ENCODE results near the gene GATAD2A.
"Not testable (repeated sequence)": the region's sequence is repeated elsewhere in the genome, so short reads cannot be mapped to it uniquely, and the experiment has no call there.

GATAD2A gene

DNA sequence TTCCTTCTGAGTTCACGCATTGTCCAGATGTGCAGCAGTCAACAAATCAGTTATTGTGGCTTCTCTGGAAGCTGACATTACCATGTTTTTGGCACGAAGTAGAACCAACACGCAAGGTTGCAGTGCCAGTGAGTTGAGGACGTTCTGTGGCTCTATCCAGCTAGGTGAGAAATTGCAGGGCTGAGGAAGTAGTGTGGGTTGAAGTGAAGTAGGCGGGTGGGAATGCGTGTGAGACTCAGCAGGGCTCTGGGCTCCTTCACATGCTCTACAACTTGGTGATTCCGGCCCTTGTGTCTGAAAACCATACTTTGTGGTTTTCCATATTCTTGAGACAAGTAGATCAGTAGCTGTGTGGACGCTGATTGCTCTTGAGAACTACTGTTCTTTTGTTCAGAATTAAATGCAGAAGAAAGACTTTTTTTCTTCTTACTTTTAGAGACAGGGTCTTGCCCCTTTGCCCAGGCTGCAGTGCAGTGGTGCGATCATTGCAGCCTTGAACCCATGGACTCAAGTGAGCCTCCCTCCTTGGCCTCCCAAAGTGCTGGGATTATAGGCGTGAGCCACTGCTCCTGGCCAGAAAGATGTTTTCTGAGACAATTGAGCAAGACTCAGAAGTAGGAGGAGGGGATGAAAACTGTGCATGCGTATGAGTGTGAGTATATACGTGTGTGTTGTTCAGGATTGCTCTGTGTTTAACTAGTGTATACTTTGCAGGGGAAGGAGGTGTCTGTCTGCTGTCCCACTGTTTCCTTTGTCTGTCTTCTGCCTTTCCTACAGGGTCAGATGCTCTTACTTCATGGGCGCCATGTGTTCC is 46.2 kb downstream of the GATAD2A start:
- Mint-ChIP-seq H3K9me3 (no peaks in the 10 kb centered on the region), H3K4me1 (peaks cover 50% of the 10 kb centered on the region), H3K4me3 (no peak overlapping the region), H3K27me3 (ENCODE audit: low read depth) (no peaks in the 10 kb centered on the region), H3K36me3 (ENCODE audit: low read depth) (no peaks in the 10 kb centered on the region), H3K27ac (peak overlapping the region; percentile 22 to 69 (median 59))
- TF ChIP-seq, protein P1, sequence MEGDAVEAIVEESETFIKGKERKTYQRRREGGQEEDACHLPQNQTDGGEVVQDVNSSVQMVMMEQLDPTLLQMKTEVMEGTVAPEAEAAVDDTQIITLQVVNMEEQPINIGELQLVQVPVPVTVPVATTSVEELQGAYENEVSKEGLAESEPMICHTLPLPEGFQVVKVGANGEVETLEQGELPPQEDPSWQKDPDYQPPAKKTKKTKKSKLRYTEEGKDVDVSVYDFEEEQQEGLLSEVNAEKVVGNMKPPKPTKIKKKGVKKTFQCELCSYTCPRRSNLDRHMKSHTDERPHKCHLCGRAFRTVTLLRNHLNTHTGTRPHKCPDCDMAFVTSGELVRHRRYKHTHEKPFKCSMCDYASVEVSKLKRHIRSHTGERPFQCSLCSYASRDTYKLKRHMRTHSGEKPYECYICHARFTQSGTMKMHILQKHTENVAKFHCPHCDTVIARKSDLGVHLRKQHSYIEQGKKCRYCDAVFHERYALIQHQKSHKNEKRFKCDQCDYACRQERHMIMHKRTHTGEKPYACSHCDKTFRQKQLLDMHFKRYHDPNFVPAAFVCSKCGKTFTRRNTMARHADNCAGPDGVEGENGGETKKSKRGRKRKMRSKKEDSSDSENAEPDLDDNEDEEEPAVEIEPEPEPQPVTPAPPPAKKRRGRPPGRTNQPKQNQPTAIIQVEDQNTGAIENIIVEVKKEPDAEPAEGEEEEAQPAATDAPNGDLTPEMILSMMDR (IDR thresholded peaks at IDR 0.05; ENCODE audit: unreplicated experiment in 3 of 3) = no peak

DNA sequence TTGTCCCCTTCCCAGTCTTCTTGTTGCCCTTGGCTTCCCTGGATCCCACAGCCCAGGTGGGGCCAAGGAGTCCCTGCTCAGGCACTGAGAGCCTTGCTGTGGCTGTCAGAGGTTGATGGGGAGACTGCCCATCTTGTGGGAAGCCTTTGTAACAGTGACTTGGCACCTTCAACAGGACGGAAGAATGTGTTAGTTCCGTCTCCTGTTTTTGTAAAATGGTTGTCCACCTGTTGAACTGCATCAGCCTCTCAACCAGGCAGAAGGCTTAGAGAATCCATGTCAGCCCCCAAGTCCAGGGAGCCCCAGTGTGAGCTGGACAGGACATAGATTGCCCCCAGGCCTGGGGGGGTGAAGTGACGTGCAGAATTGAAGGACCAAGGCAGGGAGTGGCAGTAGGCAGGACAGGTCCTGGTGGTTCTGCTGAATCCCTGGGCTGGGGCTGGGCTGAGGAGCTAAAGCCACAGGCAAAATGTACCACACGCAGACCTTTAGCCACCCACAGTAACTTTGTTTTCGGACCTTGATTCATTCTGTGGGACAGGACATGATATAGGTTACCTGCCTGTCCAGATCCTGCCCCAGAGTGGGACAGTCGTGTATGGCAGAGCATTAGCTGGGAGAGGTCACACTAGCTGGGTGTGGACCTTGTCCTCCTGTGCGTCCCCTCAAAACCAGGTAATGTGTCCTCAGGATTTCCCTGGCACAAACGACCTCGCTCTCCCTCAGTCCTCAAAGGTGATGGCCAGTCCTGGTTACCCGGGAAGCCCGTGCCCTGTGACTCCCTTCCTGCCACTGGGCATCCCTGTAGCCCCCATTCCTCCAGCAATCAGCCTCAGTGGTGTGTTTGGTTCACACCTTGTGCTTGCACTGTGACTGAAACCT is 47.0 kb downstream of the GATAD2A start:
- Mint-ChIP-seq H3K36me3 (ENCODE audit: low read depth) (no peaks in the 10 kb centered on the region), H3K9me3 (no peaks in the 10 kb centered on the region), H3K4me3 (no peak overlapping the region), H3K27ac (peak overlapping the region; percentile 30 to 69 (median 66)), H3K4me1 (peaks cover 41% of the 10 kb centered on the region), H3K27me3 (ENCODE audit: low read depth) (no peaks in the 10 kb centered on the region)
- TF ChIP-seq, protein P1 (IDR thresholded peaks at IDR 0.05; ENCODE audit: unreplicated experiment in 3 of 3) = no peak

DNA sequence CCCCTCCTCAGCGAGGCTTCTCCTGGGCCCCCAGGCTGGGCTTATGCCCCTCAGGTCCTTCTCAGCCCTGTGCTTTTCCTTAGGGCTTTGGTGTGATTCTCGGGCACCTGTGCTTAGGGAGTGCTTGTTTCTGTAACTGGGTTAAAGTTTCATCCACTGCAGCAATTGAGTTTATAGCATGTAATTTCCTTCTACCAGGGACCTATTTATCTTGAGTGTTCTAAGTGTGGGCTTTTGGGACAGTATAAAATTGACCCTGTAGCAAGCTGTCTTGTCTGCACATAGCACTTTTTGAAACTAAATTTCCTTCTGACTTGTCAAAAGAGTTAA is 47.6 kb downstream of the GATAD2A start:
- no peak overlapping the region for H3K4me3 Mint-ChIP-seq
- H3K36me3 Mint-ChIP-seq (ENCODE audit: low read depth) = peaks cover under 1% of the 10 kb centered on the region
- H3K4me1 Mint-ChIP-seq = peaks cover 41% of the 10 kb centered on the region
- no peaks in the 10 kb centered on the region for H3K27me3 Mint-ChIP-seq (ENCODE audit: low read depth)
- no peaks in the 10 kb centered on the region for H3K9me3 Mint-ChIP-seq
- peak overlapping the region; percentile 30 to 66 (median 54) for H3K27ac Mint-ChIP-seq
- TF ChIP-seq, protein P1 (IDR thresholded peaks at IDR 0.05; ENCODE audit: unreplicated experiment in 3 of 3) = no peak

DNA sequence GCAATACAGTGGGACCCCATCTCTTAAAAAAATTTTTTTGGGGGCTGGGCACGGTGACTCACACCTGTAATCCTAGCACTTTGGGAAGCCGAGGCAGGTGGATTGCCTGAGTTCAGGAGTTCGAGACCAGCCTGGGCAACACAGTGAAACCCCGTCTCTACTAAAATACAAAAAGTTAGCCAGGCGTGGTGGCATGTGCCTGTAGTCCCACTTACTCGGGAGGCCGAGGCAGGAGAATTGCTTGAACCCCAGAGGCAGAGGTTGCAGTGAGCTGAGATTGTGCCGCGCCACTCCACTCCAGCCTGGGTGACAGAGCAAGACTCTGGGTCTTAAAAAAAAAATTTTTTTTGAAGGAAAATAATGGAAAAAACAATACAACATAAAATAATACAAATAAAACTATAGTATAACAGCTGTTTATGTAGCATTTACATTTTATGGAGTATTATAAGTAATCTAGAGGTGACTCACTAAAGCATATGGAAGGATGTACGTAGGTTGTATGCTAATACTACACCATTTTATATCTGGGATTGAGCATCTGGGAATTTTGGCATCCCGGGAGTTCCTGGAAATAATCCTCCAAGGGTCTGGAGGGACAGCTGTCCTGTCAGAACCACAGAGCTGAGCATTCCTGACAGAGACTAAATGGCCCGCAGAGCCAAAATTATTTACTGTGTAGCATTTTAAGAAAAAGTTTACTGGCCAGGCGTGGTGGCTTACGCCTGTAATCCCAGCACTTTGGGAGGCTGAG is 49.9 kb downstream of the GATAD2A start:
- H3K4me1 Mint-ChIP-seq = peaks cover 51% of the 10 kb centered on the region
- H3K9me3 Mint-ChIP-seq; H3K4me3 Mint-ChIP-seq; H3K36me3 Mint-ChIP-seq (ENCODE audit: low read depth); H3K27ac Mint-ChIP-seq; H3K27me3 Mint-ChIP-seq (ENCODE audit: low read depth): not testable (repeated sequence)

DNA sequence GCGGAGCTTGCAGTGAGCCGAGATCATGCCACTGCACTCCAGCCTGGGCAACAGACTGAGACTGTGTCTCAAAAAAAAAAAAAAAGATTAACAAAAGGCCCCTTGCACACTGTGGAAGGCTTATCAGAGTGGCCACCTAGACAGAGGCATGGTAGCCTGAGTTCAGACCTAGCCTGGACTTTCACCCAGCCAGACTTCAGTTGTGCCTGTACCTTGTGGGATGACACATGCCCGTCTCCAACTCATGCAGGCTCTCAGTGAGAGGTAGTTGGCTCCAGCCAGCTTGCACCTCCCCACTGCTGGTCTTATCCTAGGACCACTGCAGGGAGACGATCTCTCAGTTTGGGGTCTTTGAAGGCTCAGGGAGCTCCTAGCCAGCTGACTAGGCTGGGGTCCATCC is 52.2 kb downstream of the GATAD2A start:
- TF ChIP-seq, protein P1 (IDR thresholded peaks at IDR 0.05; ENCODE audit: unreplicated experiment in 3 of 3) = no peak
- H3K36me3 Mint-ChIP-seq (ENCODE audit: low read depth) = peaks cover 3% of the 10 kb centered on the region
- H3K4me3 Mint-ChIP-seq = no peak overlapping the region
- H3K27ac Mint-ChIP-seq = peak overlapping the region; percentile 67 to 89 (median 80)
- H3K9me3 Mint-ChIP-seq = no peaks in the 10 kb centered on the region
- no peaks in the 10 kb centered on the region for H3K27me3 Mint-ChIP-seq (ENCODE audit: low read depth)
- H3K4me1 Mint-ChIP-seq = peaks cover 59% of the 10 kb centered on the region
